GM12878 (cell line): Measurements from ENCODE around the gene GOLGA5. TPM values are rescaled to one million over a fixed set of nuclear protein-coding genes. Genes with fewer than 3 reads are reported as not detected.
"Not testable (repeated sequence)": the region's sequence is repeated elsewhere in the genome, so short reads cannot be mapped to it uniquely, and the experiment has no call there.

Source experiments
- ATAC-seq: fragments of 200-7000 bp; cut with Tn5 transposase; 3 replicates; pipeline ENCODE4 v1.9.1; 2020; ENCODE audit warnings: mild to moderate bottlenecking, moderate library complexity
- BruUV-seq: library from RNA; stranded (reverse); fragments of 400-500 nt; replicated peaks from 2 replicates; lab custom pipeline; 2021; lab: Mats Ljungman, UMichigan
- CTCF ChIA-PET: fragments of 300-600 bp; sonication (Branson Sonifier 250); formaldehyde crosslinking; extraction: SDS; loops from one replicate; lab custom pipeline; 2021; ENCODE audit warnings: inconsistent platforms; lab: Yijun Ruan, JAX
- POLR2A ChIA-PET: fragments of 350-600 bp; formaldehyde crosslinking; extraction: SDS; loops from one replicate; lab custom pipeline; 2021; ENCODE audit warnings: inconsistent platforms; lab: Charles Lee
- RAD21 ChIA-PET: fragments of 300-600 bp; sonication (Branson Sonifier 250); formaldehyde crosslinking; loops from one replicate; lab custom pipeline; 2023; ENCODE audit warnings: antibody characterized with exemption; ENCODE audit not compliant: unreplicated experiment; lab: Charles Lee
- SMC1A ChIA-PET: fragments of 300-600 bp; sonication (Branson Sonifier 250); formaldehyde crosslinking; loops from one replicate; lab custom pipeline; 2023; ENCODE audit not compliant: unreplicated experiment, uncharacterized antibody; lab: Charles Lee
- DNase-seq: peaks from one replicate; pipeline ENCODE4 v3.0.0-alpha.2; 2011; ENCODE audit warnings: low read depth, low spot score
- FAIRE-seq: peaks from 3 replicates; lab custom pipeline; 2011; peaks lifted over from hg19 to GRCh38; lab: Jason Lieb, UNC
- H2AFZ ChIP-seq: 2 replicates; pipeline ENCODE4 v1.6.0; 2011; ENCODE audit warnings: low read depth, low read length, control low read depth; ENCODE audit not compliant: control insufficient read depth
- H3K27ac ChIP-seq: 2 replicates; pipeline ENCODE4 v1.5.1; 2011; ENCODE audit warnings: control low read depth; ENCODE audit not compliant: control insufficient read depth, insufficient read depth
- H3K27me3 ChIP-seq, 2 experiments: replicated peaks in 1 of 2; 2 replicates each; pipeline versions ENCODE4 v1.6.0 to v1.6.1; 2011; ENCODE audit warnings: low read length in 1 of 2; ENCODE audit not compliant: control insufficient read depth in 2 of 2, insufficient read depth in 2 of 2
- H3K36me3 ChIP-seq, 2 experiments: 2 replicates each; pipeline ENCODE4 v1.5.1; 2011; ENCODE audit warnings: low read length in 1 of 2; ENCODE audit not compliant: control insufficient read depth in 2 of 2, insufficient read depth in 2 of 2
- H3K4me1 ChIP-seq: 2 replicates; pipeline ENCODE4 v1.6.1; 2011; ENCODE audit warnings: mild to moderate bottlenecking, low read length, moderate library complexity, mixed read lengths; ENCODE audit not compliant: control insufficient read depth, insufficient read depth
- H3K4me2 ChIP-seq: 2 replicates; pipeline ENCODE4 v1.6.0; 2011; ENCODE audit warnings: control low read depth; ENCODE audit not compliant: control insufficient read depth, insufficient read depth
- H3K4me3 ChIP-seq: fragments of 200-600 bp; sonication (generic); 2 replicates; pipeline ENCODE4 v1.5.1; 2016
- H3K79me2 ChIP-seq: 2 replicates; pipeline ENCODE4 v1.6.0; 2011; ENCODE audit warnings: low read length; ENCODE audit not compliant: control insufficient read depth, insufficient read depth
- H3K9ac ChIP-seq: 2 replicates; pipeline ENCODE4 v1.8.0; 2011; ENCODE audit warnings: low read length, control low read depth, mixed read lengths; ENCODE audit not compliant: control insufficient read depth, insufficient read depth
- H3K9me3 ChIP-seq: replicated peaks from 3 replicates; pipeline ENCODE4 v1.5.1; 2011; ENCODE audit warnings: mild to moderate bottlenecking, low read length; ENCODE audit not compliant: control insufficient read depth, insufficient read depth
- H4K20me1 ChIP-seq: 2 replicates; pipeline ENCODE4 v1.6.0; 2011; ENCODE audit not compliant: control insufficient read depth, insufficient read depth
- ATF2 ChIP-seq: IDR thresholded peaks from 2 replicates; pipeline ENCODE4 v1.6.1; 2012; ENCODE audit warnings: low read length, inconsistent platforms
- BACH1 ChIP-seq: fragments of 450-650 bp; IDR thresholded peaks from 2 replicates; pipeline ENCODE4 v1.6.1; 2017; ENCODE audit warnings: mild to moderate bottlenecking, borderline replicate concordance
- BHLHE40 ChIP-seq, 2 experiments: fragments of 450-650 bp in 1 of 2; IDR thresholded peaks; 2 replicates each; pipeline ENCODE4 v1.6.1; 2011 to 2017; ENCODE audit warnings: low read depth in 2 of 2, borderline replicate concordance in 1 of 2, improper control_type of control experiment in 1 of 2, low read length in 1 of 2, mild to moderate bottlenecking in 1 of 2
- CBX5 ChIP-seq: sonication (generic); IDR thresholded peaks from 2 replicates; pipeline ENCODE4 v1.6.1; 2016; ENCODE audit warnings: low read depth, moderate library complexity, mild to moderate bottlenecking, inconsistent platforms
- CEBPB ChIP-seq, 2 experiments: fragments of 150-350 bp in 1 of 2; IDR thresholded peaks; 2 replicates each; pipeline ENCODE4 v1.6.1; 2012 to 2014; ENCODE audit warnings: low read depth in 2 of 2, low read length in 2 of 2, borderline replicate concordance in 1 of 2, inconsistent platforms in 1 of 2
- CHD2 ChIP-seq: IDR thresholded peaks from 2 replicates; pipeline ENCODE4 v1.6.1; 2011; ENCODE audit warnings: low read depth, low read length, improper control_type of control experiment, borderline replicate concordance
- CREM ChIP-seq: IDR thresholded peaks from 2 replicates; pipeline ENCODE4 v1.6.1; 2014; ENCODE audit warnings: antibody characterized with exemption, low read depth
- EED ChIP-seq: sonication (generic); IDR thresholded peaks from 2 replicates; pipeline ENCODE4 v1.6.1; 2016; ENCODE audit warnings: antibody characterized with exemption, low read depth
- ETV6 ChIP-seq, 2 experiments: fragments of 450-650 bp in 1 of 2; IDR thresholded peaks in 1 of 2; conservative IDR thresholded peaks in 1 of 2; 2 replicates each; pipeline ENCODE4 v1.6.1; 2014; ENCODE audit warnings: antibody characterized with exemption in 1 of 2, borderline replicate concordance in 1 of 2, low read depth in 1 of 2, mild to moderate bottlenecking in 1 of 2, moderate library complexity in 1 of 2
- IKZF2 ChIP-seq, 2 experiments: fragments of 450-650 bp; IDR thresholded peaks; 2 replicates each; pipeline ENCODE4 v1.6.1; 2017; ENCODE audit warnings: mild to moderate bottlenecking in 2 of 2, moderate library complexity in 2 of 2
- MTA3 ChIP-seq: IDR thresholded peaks from 2 replicates; pipeline ENCODE4 v1.6.1; 2012; ENCODE audit warnings: low read length, inconsistent platforms, borderline replicate concordance
- MXI1 ChIP-seq: fragments of 150-350 bp; IDR thresholded peaks from 2 replicates; pipeline ENCODE4 v1.6.1; 2011; ENCODE audit warnings: low read depth, mild to moderate bottlenecking, inconsistent platforms, low read length, improper control_type of control experiment
- MYB ChIP-seq: fragments of 150-350 bp; IDR thresholded peaks from 2 replicates; pipeline ENCODE4 v1.6.1; 2014; ENCODE audit warnings: mild to moderate bottlenecking, low read depth, low read length, borderline replicate concordance
- NFIC ChIP-seq: IDR thresholded peaks from 2 replicates; pipeline ENCODE4 v1.6.1; 2012; ENCODE audit warnings: low read depth, mild to moderate bottlenecking, inconsistent platforms, low read length, moderate library complexity
- SMC3 ChIP-seq: IDR thresholded peaks from 2 replicates; pipeline ENCODE4 v1.6.1; 2011; ENCODE audit warnings: low read length, improper control_type of control experiment, borderline replicate concordance
- USF1 ChIP-seq: IDR thresholded peaks from 2 replicates; pipeline ENCODE4 v1.6.1; 2011; ENCODE audit warnings: borderline replicate concordance, low read depth, mild to moderate bottlenecking, moderate library complexity, mixed read lengths, low read length; ENCODE audit not compliant: insufficient read depth; ENCODE audit errors: extremely low read length
- WGBS: methylation state at CpG from one replicate; pipeline ENCODE4 v1.1.6; 2016; ENCODE audit warnings: low lambda C conversion rate; ENCODE audit not compliant: insufficient replicate concordance, insufficient coverage; ENCODE audit errors: missing lambda C conversion rate; 5-methylcytosine and 5-hydroxymethylcytosine counted together
- in situ Hi-C: fragments of 300-500 bp; cut with MboI; formaldehyde crosslinking; loops from 9 replicates; pipeline ENCODE4 v1.14.3; 2018; ENCODE audit warnings: mixed read lengths
- intact Hi-C: fragments of 100-400 bp; cut with micrococcal nuclease; formaldehyde crosslinking; loops from one replicate; pipeline ENCODE4 v1.14.2; 2022; ENCODE audit not compliant: unreplicated experiment
- polyA plus RNA-seq, 11 experiments: library from polyadenylated mRNA; depleted of rRNA in 4 of 11; unstranded in 6 of 11; stranded (reverse) in 5 of 11; fragments of >200 nt; fragmentation: Nextera tagmentation in 4 of 11; fragmentation: Illumina TruSeq in 1 of 11; extraction: Ambion mirVana in 4 of 11; extraction: Trizol in 1 of 11; gene quantifications; 1 replicate in 1 of 11; 2 replicates in 10 of 11; pipeline versions ENCODE4 v1.2.1 to v1.2.3, GENCODE V29; 2011 to 2016; ENCODE audit warnings: inconsistent platforms in 2 of 11, missing spikeins in 2 of 11, low read depth in 1 of 11
- total RNA-seq, 4 experiments: library from RNA; depleted of rRNA in 3 of 4; stranded (reverse); fragments of >200 nt in 3 of 4; fragmentation: Illumina TruSeq in 1 of 4; extraction: Trizol in 1 of 4; gene quantifications; 2 replicates each; pipeline versions ENCODE4 v1.2.1 to v1.2.3, GENCODE V29; 2013 to 2021
- TF ChIP-seq, protein P1 (sequence below): IDR thresholded peaks from 2 replicates; pipeline ENCODE4 v1.6.1; 2011; ENCODE audit warnings: borderline replicate concordance, low read depth, mild to moderate bottlenecking, moderate library complexity, low read length; ENCODE audit not compliant: insufficient read depth, poor library complexity, severe bottlenecking

Gene GOLGA5
- total and polyA plus RNA-seq, 10 of the 15 experiments (the other 5 are each of a cell fraction or from before 2014, with no cell fraction given) = 10.9 to 30.1 (median 19.7) TPM

DNA sequence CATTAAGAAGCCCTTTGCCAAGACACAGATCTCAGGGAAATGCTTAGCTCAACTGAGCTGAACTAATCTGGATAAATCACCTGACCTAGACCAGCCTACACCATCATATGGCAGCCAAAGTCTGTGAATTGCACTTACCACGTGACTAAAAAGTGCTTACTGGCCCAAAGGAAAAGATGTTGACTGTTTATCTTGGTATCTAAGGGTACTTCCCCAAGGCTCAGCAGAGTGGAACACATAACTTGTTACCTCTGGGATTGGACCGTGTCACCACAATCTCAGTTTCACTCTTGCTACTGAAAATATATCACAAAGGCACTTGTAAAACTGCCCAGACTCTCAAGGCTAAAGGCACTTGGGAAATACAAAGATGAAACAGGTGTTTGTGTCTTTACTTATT is 18.8 kb upstream of the GOLGA5 start:
- BruUV-seq, H3K27ac ChIP-seq, H2AFZ ChIP-seq, H4K20me1 ChIP-seq, H3K4me3 ChIP-seq, H3K79me2 ChIP-seq, H3K9me3 ChIP-seq, H3K9ac ChIP-seq, H3K36me3 ChIP-seq, intact Hi-C loops, H3K27me3 ChIP-seq: not testable (repeated sequence)
- ChIA-PET RAD21 (interaction anchor here (0.8 to 2.3 kb wide), 6 partner anchors 8 to 62 kb away, joined by 3 to 12 read pairs (median 4); no protein-coding TSS in a partner anchor), POLR2A (interaction anchor here (0.6 to 1.6 kb wide), 8 partner anchors 21 to 1265 kb away, joined by 3 to 5 read pairs (median 4); partner anchors contain the start of gene PPP4R3A), SMC1A (interaction anchor here (0.7 to 3.7 kb wide), 8 partner anchors 8 to 72 kb away, joined by 3 to 15 read pairs (median 4); no protein-coding TSS in a partner anchor), CTCF (interaction anchor here (0.9 to 2.1 kb wide), 7 partner anchors 9 to 89 kb away, joined by 3 to 11 read pairs (median 4); no protein-coding TSS in a partner anchor)
- peak; percentile 90 for DNase-seq
- peak; percentile 84 for FAIRE-seq
- in situ Hi-C loops = loop anchor here (10.0 kb wide), 1 partner anchor 190 kb away; no protein-coding TSS in a partner anchor
- Histone ChIP-seq H3K4me1 (peaks cover 24% of the 10 kb centered on the region), H3K4me2 (0 out of 2 replicates have a peak overlapping the region, but pooled peaks have one; percentile 30)
- 2% methylated on average over 2 of the region's 2 CpGs for WGBS
- ATAC-seq = peak; percentile 97
- TF ChIP-seq CBX5 = 0 out of 2 replicates have a peak, but pooled peaks have one; percentile 67
- TF ChIP-seq BHLHE40 (IDR thresholded peaks at IDR 0.05; ENCODE audit: borderline replicate concordance in 1 of 2, low read depth in 2 of 2, low read length in 1 of 2) = peak; percentile 79 to 89
- TF ChIP-seq NFIC = peak; percentile 79; the same call in 1 of the 2 replicates
- TF ChIP-seq CHD2 = peak; percentile 69; the same call in 1 of the 2 replicates
- TF ChIP-seq, protein P1, sequence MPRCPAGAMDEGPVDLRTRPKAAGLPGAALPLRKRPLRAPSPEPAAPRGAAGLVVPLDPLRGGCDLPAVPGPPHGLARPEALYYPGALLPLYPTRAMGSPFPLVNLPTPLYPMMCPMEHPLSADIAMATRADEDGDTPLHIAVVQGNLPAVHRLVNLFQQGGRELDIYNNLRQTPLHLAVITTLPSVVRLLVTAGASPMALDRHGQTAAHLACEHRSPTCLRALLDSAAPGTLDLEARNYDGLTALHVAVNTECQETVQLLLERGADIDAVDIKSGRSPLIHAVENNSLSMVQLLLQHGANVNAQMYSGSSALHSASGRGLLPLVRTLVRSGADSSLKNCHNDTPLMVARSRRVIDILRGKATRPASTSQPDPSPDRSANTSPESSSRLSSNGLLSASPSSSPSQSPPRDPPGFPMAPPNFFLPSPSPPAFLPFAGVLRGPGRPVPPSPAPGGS = peak; percentile 60
- peak; percentile 83; the same call in 1 of the 2 replicates for TF ChIP-seq MTA3
- peak; percentile 44; the same call in 1 of the 2 replicates for TF ChIP-seq MXI1
- TF ChIP-seq BACH1 = peak; percentile 71; the same call in 1 of the 2 replicates
- peak; percentile 97 for TF ChIP-seq IKZF2 (IDR thresholded peaks at IDR 0.05)
- TF ChIP-seq SMC3 = peak; percentile 12; the same call in 1 of the 2 replicates
- TF ChIP-seq ATF2 = peak; percentile 77
- TF ChIP-seq CREM = peak; percentile 66; the same call in 1 of the 2 replicates
- TF ChIP-seq MYB = 0 out of 2 replicates have a peak, but pooled peaks have one; percentile 44
- TF ChIP-seq CEBPB (IDR thresholded peaks at IDR 0.05; ENCODE audit: borderline replicate concordance in 1 of 2, low read depth in 2 of 2, low read length in 2 of 2) = 0 out of 4 replicates have a peak, but pooled peaks of 1 of the 2 experiments have one; percentile 45
- peak; percentile 36 for TF ChIP-seq USF1
- 0 out of 4 replicates have a peak, but pooled peaks of 1 of the 2 experiments have one; percentile 26 for TF ChIP-seq ETV6 (conservative IDR thresholded peaks at IDR 0.05 in 1 of 2, IDR thresholded peaks at IDR 0.05 in 1 of 2; ENCODE audit: borderline replicate concordance in 1 of 2, low read depth in 1 of 2)
- peak; percentile 79 for TF ChIP-seq EED
